CD4-positive, alpha-beta T cell treated with Interleukin-6 at 100 ng/mL for 8 hours (primary cell): ENCODE measurements around the gene LSM11.
"Not testable (repeated sequence)": the region's sequence is repeated elsewhere in the genome, so short reads cannot be mapped to it uniquely, and the experiment has no call there.

Experiments
- DNase-seq: peaks from one replicate; pipeline ENCODE4 v3.0.0-alpha.2; 2020; ENCODE audit warnings: mixed read lengths, low spot score

LSM11 gene

GRCh38 chr5:157743163-157744050 is at the start of gene LSM11:
Gene LSM11 (plus strand): TSS chr5:157743712. CDS start chr5:157743751, 39 bp downstream.
- DNase-seq = peak; percentile 86

GRCh38 chr5:157693816-157694215 is 49.7 kb upstream of the LSM11 start:
- not testable (repeated sequence) for DNase-seq

- not testable (repeated sequence) for DNase-seq
These were observed 47.4 kb upstream of the LSM11 start for GRCh38 chr5:157696154-157696553.

- DNase-seq = not testable (repeated sequence)
These were observed 44.8 kb upstream of the LSM11 start for GRCh38 chr5:157698674-157699073.

- DNase-seq = no peak
These were observed 39.8 kb upstream of the LSM11 start for GRCh38 chr5:157703736-157704135.

- no peak for DNase-seq
These were observed 34.6 kb upstream of the LSM11 start for GRCh38 chr5:157708866-157709265.

GRCh38 chr5:157709346-157709745 is 34.2 kb upstream of the LSM11 start:
- DNase-seq = no peak

GRCh38 chr5:157710431-157710830 is 33.1 kb upstream of the LSM11 start:
- DNase-seq = no peak

GRCh38 chr5:157710882-157711281 is 32.6 kb upstream of the LSM11 start:
- DNase-seq = no peak

- no peak for DNase-seq
These were observed 29.5 kb upstream of the LSM11 start for GRCh38 chr5:157713830-157714595.

GRCh38 chr5:157714596-157714864 is 29.0 kb upstream of the LSM11 start:
- no peak for DNase-seq

GRCh38 chr5:157718519-157718918 is 25.0 kb upstream of the LSM11 start:
- DNase-seq = peak; percentile 58

- DNase-seq = no peak
These were observed 24.3 kb upstream of the LSM11 start for GRCh38 chr5:157719245-157719644.

- no peak for DNase-seq
These were observed 22.4 kb upstream of the LSM11 start for GRCh38 chr5:157721159-157721558.

GRCh38 chr5:157722895-157723294 is 20.6 kb upstream of the LSM11 start:
- DNase-seq = not testable (repeated sequence)

- not testable (repeated sequence) for DNase-seq
These were observed 16.9 kb upstream of the LSM11 start for GRCh38 chr5:157726607-157727006.

GRCh38 chr5:157727858-157728257 is 15.7 kb upstream of the LSM11 start:
- not testable (repeated sequence) for DNase-seq

GRCh38 chr5:157729858-157730257 is 13.7 kb upstream of the LSM11 start:
- no peak for DNase-seq

- DNase-seq = no peak
These were observed 12.6 kb upstream of the LSM11 start for GRCh38 chr5:157730900-157731271.

GRCh38 chr5:157731272-157732129 is 12.0 kb upstream of the LSM11 start, which contains the start of gene THG1L:
Gene THG1L (plus strand): TSS chr5:157731420. CDS start chr5:157731441, 21 bp downstream.
- DNase-seq = peak; percentile 97

GRCh38 chr5:157732130-157732514 is 11.4 kb upstream of the LSM11 start:
- DNase-seq = no peak

- DNase-seq = no peak
These were observed 10.8 kb upstream of the LSM11 start for GRCh38 chr5:157732596-157733262.
